ENCODE data around the gene OXCT2. TPM values are rescaled to one million over a fixed set of nuclear protein-coding genes. Genes with fewer than 3 reads are reported as not detected.
A peak's percentile ranks its signal among the peaks of the same experiment; 100 is the strongest.
"Not testable (repeated sequence)": the region's sequence is repeated elsewhere in the genome, so short reads cannot be mapped to it uniquely, and the experiment has no call there.

Gene OXCT2
- total RNA-seq, 1 donor from 2014 or later: 5.9 TPM

GRCh38 chr1:39788426-39788757 lies 17.2 kb upstream of the OXCT2 start:
- TF ChIP-seq CTCF (IDR thresholded peaks at IDR 0.05; ENCODE audit: insufficient read depth, low read length, poor library complexity, severe bottlenecking): no peak
- DNase-seq (ENCODE audit: low read depth): no peak
- no peaks in the 10 kb centered on the region for H3K36me3 ChIP-seq (ENCODE audit: control insufficient read depth, insufficient read depth, low read length)
- peaks cover 18% of the 10 kb centered on the region for H3K27me3 ChIP-seq (ENCODE audit: control insufficient read depth, insufficient read depth, low read length)
- H3K4me3 ChIP-seq (ENCODE audit: low read depth, low read length): peak overlapping the region; percentile 45

DNA sequence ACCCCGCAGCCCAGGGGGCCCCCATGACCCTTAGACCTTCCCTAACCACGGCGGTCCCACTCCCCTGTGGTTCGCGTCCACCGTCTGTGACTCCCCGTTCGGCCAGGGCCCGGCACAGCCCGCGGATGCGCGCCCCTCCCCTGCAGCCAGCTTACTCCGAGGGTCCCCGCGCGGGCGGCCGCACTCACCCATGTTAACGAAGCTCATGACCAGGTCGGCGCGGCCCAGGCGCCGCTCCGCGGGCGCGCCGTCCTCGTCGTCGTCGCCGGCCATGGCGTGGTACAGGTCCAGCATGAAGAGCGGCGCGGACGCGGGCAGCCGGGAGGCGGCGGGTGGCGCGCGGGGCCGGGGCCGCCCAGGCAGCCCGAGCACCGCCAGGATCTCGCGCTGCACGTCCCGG lies 16.8 kb upstream of the OXCT2 start:
- not testable (repeated sequence) for H3K36me3 ChIP-seq (ENCODE audit: control insufficient read depth, insufficient read depth, low read length); H3K4me3 ChIP-seq (ENCODE audit: low read depth, low read length); DNase-seq (ENCODE audit: low read depth)
- peaks cover 18% of the 10 kb centered on the region for H3K27me3 ChIP-seq (ENCODE audit: control insufficient read depth, insufficient read depth, low read length)

GRCh38 chr1:39787468-39787867 lies 16.3 kb upstream of the OXCT2 start:
- Histone ChIP-seq H3K27me3 (ENCODE audit: control insufficient read depth, insufficient read depth, low read length) (peaks cover 18% of the 10 kb centered on the region), H3K36me3 (ENCODE audit: control insufficient read depth, insufficient read depth, low read length) (no peaks in the 10 kb centered on the region), H3K4me3 (ENCODE audit: low read depth, low read length) (no peak overlapping the region)
- no peak for TF ChIP-seq CTCF (IDR thresholded peaks at IDR 0.05; ENCODE audit: insufficient read depth, low read length, poor library complexity, severe bottlenecking)
- no peak for DNase-seq (ENCODE audit: low read depth)

DNA sequence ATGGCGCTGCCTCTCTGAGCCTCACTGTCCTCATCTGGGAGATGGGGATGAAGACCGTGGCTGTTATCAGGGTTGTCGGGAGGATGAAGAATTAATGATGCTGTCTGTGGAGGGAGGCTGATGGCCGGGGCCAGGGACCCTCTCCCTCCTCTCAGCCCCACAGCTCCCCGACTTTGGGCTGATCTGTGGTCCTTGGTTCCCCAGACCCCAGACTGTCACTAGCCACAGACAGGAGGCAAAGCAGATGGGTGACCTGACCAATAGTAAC lies 15.9 kb upstream of the OXCT2 start:
- not testable (repeated sequence) for H3K36me3 ChIP-seq (ENCODE audit: control insufficient read depth, insufficient read depth, low read length); H3K4me3 ChIP-seq (ENCODE audit: low read depth, low read length); DNase-seq (ENCODE audit: low read depth)
- peaks cover 18% of the 10 kb centered on the region for H3K27me3 ChIP-seq (ENCODE audit: control insufficient read depth, insufficient read depth, low read length)

DNA sequence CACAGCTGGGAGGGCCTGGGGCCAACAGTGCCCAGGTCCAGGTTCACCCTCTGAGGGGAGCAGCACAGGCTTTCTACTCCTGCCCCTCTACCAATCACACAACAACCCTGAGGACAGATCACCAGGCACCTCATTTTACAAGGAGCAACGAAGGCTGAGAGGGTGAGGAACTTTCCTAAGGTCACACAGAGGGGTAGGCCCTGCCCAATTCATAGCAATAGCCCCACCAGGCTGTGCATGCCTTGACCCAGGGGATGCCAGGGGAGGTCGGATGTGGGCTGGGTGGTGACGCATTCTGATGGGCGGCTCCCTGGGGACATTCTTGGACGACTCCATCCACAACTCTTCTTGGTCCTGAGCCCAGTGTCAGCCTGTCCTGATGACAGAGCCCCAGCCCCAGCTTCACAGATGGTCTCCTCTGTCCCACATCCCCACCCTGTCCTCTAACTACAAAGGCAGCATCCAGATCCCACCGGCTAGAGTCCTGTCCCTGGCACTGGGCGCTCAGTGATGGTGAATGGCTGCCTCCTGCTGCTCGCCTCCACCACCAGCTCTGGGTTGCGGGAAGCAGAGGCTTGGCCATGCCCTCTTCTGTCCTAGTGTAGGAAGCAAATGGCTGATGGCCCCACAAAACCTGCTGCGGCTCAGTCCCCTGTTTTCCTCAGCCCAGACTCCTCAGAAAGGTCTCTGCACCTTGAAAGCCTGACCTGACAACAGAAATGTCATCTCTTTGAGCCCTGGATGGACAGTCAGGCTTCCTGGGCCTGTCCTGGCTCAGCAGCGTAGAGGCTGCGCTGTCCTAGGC lies 15.4 kb upstream of the OXCT2 start:
- H3K36me3 ChIP-seq (ENCODE audit: control insufficient read depth, insufficient read depth, low read length); DNase-seq (ENCODE audit: low read depth); H3K4me3 ChIP-seq (ENCODE audit: low read depth, low read length): not testable (repeated sequence)
- peaks cover 18% of the 10 kb centered on the region for H3K27me3 ChIP-seq (ENCODE audit: control insufficient read depth, insufficient read depth, low read length)

DNA sequence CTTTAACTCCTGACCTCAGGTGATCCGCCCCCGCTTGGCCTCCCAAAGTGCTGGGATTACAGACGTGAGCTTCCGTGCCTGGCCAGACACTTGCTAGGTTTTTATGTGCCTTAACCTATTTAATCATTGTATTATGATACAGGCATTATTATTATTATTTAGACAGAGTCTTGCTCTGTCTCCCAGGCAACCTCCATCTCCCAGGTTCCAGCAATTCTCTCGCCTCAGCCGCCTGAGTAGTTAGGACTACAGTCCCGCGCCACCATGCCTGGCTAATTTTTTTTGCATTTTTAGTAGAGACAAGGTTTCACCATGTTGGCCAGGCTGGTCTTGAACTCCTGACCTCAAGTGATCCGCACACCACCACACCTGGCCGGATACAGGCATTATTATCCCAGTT lies 11.5 kb upstream of the OXCT2 start:
- DNase-seq (ENCODE audit: low read depth); H3K27me3 ChIP-seq (ENCODE audit: control insufficient read depth, insufficient read depth, low read length); H3K36me3 ChIP-seq (ENCODE audit: control insufficient read depth, insufficient read depth, low read length); H3K4me3 ChIP-seq (ENCODE audit: low read depth, low read length): not testable (repeated sequence)

DNA sequence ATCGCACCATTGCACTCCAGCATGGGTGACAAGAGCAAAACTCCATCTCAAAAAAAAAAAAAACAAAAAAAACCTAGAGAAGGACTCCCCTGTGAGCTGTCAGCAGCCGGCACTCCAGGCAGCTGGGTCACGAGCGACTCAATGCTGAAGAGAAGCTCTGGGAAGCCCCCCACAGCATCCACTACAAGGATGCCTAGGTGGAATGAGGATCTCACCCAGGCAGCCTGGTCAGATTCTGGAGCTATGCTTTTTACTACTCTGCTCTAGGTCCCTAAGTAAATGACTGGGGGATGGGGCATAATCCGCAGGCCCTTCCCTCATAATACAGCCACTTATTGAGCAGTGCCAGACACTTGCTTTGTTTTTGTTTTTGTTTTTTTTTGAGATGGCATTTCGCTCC lies 11.0 kb upstream of the OXCT2 start:
- Histone ChIP-seq H3K36me3 (ENCODE audit: control insufficient read depth, insufficient read depth, low read length) (no peaks in the 10 kb centered on the region), H3K27me3 (ENCODE audit: control insufficient read depth, insufficient read depth, low read length) (peaks cover 5% of the 10 kb centered on the region), H3K4me3 (ENCODE audit: low read depth, low read length) (no peak overlapping the region)
- no peak for DNase-seq (ENCODE audit: low read depth)
- TF ChIP-seq CTCF (IDR thresholded peaks at IDR 0.05; ENCODE audit: insufficient read depth, low read length, poor library complexity, severe bottlenecking): no peak

DNA sequence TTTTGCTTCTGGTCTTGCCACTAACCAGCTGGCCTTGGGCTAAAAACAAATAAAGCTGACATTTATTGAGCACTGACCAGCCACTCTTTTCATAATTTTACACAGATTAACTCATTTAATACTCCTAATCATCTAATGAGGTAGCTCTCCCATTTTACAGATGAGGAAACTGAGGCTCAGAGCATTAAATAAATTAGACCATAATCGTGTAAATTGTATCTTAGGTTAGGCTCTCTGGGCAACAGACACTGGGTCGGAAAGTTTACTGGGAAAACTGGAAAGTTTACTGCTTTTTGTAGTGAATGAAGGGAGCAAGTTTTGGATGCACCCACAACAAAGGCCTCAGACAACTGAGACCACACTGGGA lies 10.2 kb upstream of the OXCT2 start:
- Histone ChIP-seq H3K27me3 (ENCODE audit: control insufficient read depth, insufficient read depth, low read length) (no peaks in the 10 kb centered on the region), H3K36me3 (ENCODE audit: control insufficient read depth, insufficient read depth, low read length) (no peaks in the 10 kb centered on the region), H3K4me3 (ENCODE audit: low read depth, low read length) (no peak overlapping the region)
- no peak for TF ChIP-seq CTCF (IDR thresholded peaks at IDR 0.05; ENCODE audit: insufficient read depth, low read length, poor library complexity, severe bottlenecking)
- no peak for DNase-seq (ENCODE audit: low read depth)

All from kidney epithelial cell (primary cell).